H9 (cell line): Measurements from ENCODE around the gene PIGX. TPM values are rescaled to one million over a fixed set of nuclear protein-coding genes. Genes with fewer than 3 reads are reported as not detected.
A peak's percentile ranks its signal among the peaks of the same experiment; 100 is the strongest.

ENCODE experiments used
- DNase-seq: peaks from one replicate; pipeline ENCODE4 v3.0.0-alpha.2; 2017
- H2AFZ ChIP-seq: one replicate; pipeline ENCODE4 v1.6.1; 2013; ENCODE audit warnings: mild to moderate bottlenecking, low read length, control low read depth, moderate library complexity
- H2AK5ac ChIP-seq: 2 replicates; pipeline ENCODE4 v1.6.1; 2013; ENCODE audit warnings: low read length, control low read depth, mixed read lengths; ENCODE audit not compliant: insufficient read length
- H2BK120ac ChIP-seq: one replicate; pipeline ENCODE4 v1.6.1; 2013; ENCODE audit warnings: low read depth, mild to moderate bottlenecking, low read length, control low read depth, inconsistent platforms; ENCODE audit not compliant: poor library complexity, severe bottlenecking
- H2BK12ac ChIP-seq: 2 replicates; pipeline ENCODE4 v1.6.1; 2013; ENCODE audit warnings: low read length, control low read depth, mixed read lengths, low read depth; ENCODE audit not compliant: insufficient read length
- H2BK15ac ChIP-seq: 2 replicates; pipeline ENCODE4 v1.6.1; 2013; ENCODE audit warnings: low read depth, low read length, control low read depth
- H2BK20ac ChIP-seq: one replicate; pipeline ENCODE4 v1.6.1; 2013; ENCODE audit warnings: low read depth, mild to moderate bottlenecking, low read length, control low read depth, inconsistent platforms; ENCODE audit not compliant: poor library complexity, severe bottlenecking
- H2BK5ac ChIP-seq: 2 replicates; pipeline ENCODE4 v1.6.1; 2013; ENCODE audit warnings: low read length, control low read depth, mixed read lengths; ENCODE audit not compliant: insufficient read length
- H3K14ac ChIP-seq: 2 replicates; pipeline ENCODE4 v1.6.1; 2013; ENCODE audit warnings: low read length, control low read depth; ENCODE audit not compliant: insufficient read depth
- H3K18ac ChIP-seq: 2 replicates; pipeline ENCODE4 v1.6.1; 2013; ENCODE audit warnings: low read depth, mild to moderate bottlenecking, mixed read lengths, low read length, control low read depth; ENCODE audit not compliant: insufficient read length
- H3K23ac ChIP-seq: 2 replicates; pipeline ENCODE4 v1.6.1; 2013; ENCODE audit warnings: low read length, control low read depth, mixed read lengths, low read depth; ENCODE audit not compliant: insufficient read length
- H3K23me2 ChIP-seq: 2 replicates; pipeline ENCODE4 v1.6.1; 2013; ENCODE audit warnings: low read depth, mild to moderate bottlenecking, mixed read lengths, low read length, control low read depth; ENCODE audit not compliant: insufficient read length, poor library complexity, severe bottlenecking
- H3K27ac ChIP-seq: 2 replicates; pipeline ENCODE4 v1.5.1; 2013; ENCODE audit warnings: low read length, control low read depth, mixed read lengths, low read depth; ENCODE audit not compliant: insufficient read length
- H3K27me3 ChIP-seq: 2 replicates; pipeline ENCODE4 v1.6.1; 2013; ENCODE audit warnings: low read length, control low read depth, inconsistent platforms; ENCODE audit not compliant: insufficient read depth
- H3K4ac ChIP-seq: 2 replicates; pipeline ENCODE4 v1.6.1; 2013; ENCODE audit warnings: low read depth, mild to moderate bottlenecking, control low read depth, inconsistent platforms, low read length, moderate library complexity
- H3K4me1 ChIP-seq: 2 replicates; pipeline ENCODE4 v1.6.1; 2013; ENCODE audit warnings: low read length, control low read depth, inconsistent platforms; ENCODE audit not compliant: insufficient read depth
- H3K4me2 ChIP-seq: 2 replicates; pipeline ENCODE4 v1.6.1; 2013; ENCODE audit warnings: low read length, control low read depth, mixed read lengths; ENCODE audit not compliant: insufficient read length, insufficient read depth
- H3K56ac ChIP-seq: 2 replicates; pipeline ENCODE4 v1.6.1; 2013; ENCODE audit warnings: low read depth, mild to moderate bottlenecking, mixed read lengths, low read length, control low read depth; ENCODE audit not compliant: insufficient read length
- H3K79me1 ChIP-seq: 2 replicates; pipeline ENCODE4 v1.6.1; 2013; ENCODE audit warnings: low read depth, mild to moderate bottlenecking, moderate library complexity, low read length, control low read depth, inconsistent platforms; ENCODE audit not compliant: insufficient read depth, poor library complexity, severe bottlenecking
- H3K79me2 ChIP-seq: 2 replicates; pipeline ENCODE4 v1.6.1; 2013; ENCODE audit warnings: low read length, control low read depth, inconsistent platforms; ENCODE audit not compliant: insufficient read depth
- H3K9ac ChIP-seq: 2 replicates; pipeline ENCODE4 v1.6.1; 2013; ENCODE audit warnings: low read length, control low read depth, mixed read lengths; ENCODE audit not compliant: insufficient read length; ENCODE audit errors: extremely low read depth
- H3K9me3 ChIP-seq: one replicate; pipeline ENCODE4 v1.6.1; 2013; ENCODE audit warnings: low read depth, low read length, inconsistent platforms; ENCODE audit not compliant: control insufficient read depth
- H3T11ph ChIP-seq: one replicate; pipeline ENCODE4 v1.6.1; 2013; ENCODE audit warnings: mild to moderate bottlenecking, low read length, control low read depth, inconsistent platforms
- H4K20me1 ChIP-seq: one replicate; pipeline ENCODE4 v1.6.1; 2013; ENCODE audit not compliant: control insufficient read depth, insufficient read length, insufficient read depth
- H4K5ac ChIP-seq: 2 replicates; pipeline ENCODE4 v1.6.1; 2013; ENCODE audit warnings: low read depth, mild to moderate bottlenecking, mixed read lengths, low read length, control low read depth; ENCODE audit not compliant: insufficient read length
- H4K8ac ChIP-seq: replicated peaks from 2 replicates; pipeline ENCODE4 v1.6.1; 2013; ENCODE audit warnings: low read length, control low read depth, mixed read lengths, low read depth; ENCODE audit not compliant: insufficient read length
- H4K91ac ChIP-seq: 2 replicates; pipeline ENCODE4 v1.6.1; 2013; ENCODE audit warnings: low read depth, mild to moderate bottlenecking, moderate library complexity, mixed read lengths, low read length, control low read depth; ENCODE audit not compliant: insufficient read length
- H3K27ac Mint-ChIP-seq, 3 experiments: 2 replicates in 2 of 3; 3 replicates in 1 of 3; pipeline ENCODE4 v1.8.0; 2020 to 2021; ENCODE audit warnings: mixed read lengths in 3 of 3, mild to moderate bottlenecking in 1 of 3, moderate library complexity in 1 of 3
- H3K27me3 Mint-ChIP-seq: 2 replicates; pipeline ENCODE4 v1.8.0; 2021; ENCODE audit warnings: low read depth, mild to moderate bottlenecking, moderate library complexity, mixed read lengths
- H3K36me3 Mint-ChIP-seq, 3 experiments: 2 replicates in 2 of 3; 3 replicates in 1 of 3; pipeline ENCODE4 v1.8.0; 2020 to 2021; ENCODE audit warnings: low read depth in 3 of 3, mixed read lengths in 3 of 3; ENCODE audit not compliant: insufficient read depth in 1 of 3
- H3K4me1 Mint-ChIP-seq, 2 experiments: 2 replicates each; pipeline ENCODE4 v1.8.0; 2020; ENCODE audit warnings: mixed read lengths in 2 of 2
- H3K4me3 Mint-ChIP-seq, 2 experiments: 2 replicates in 1 of 2; 3 replicates in 1 of 2; pipeline ENCODE4 v1.8.0; 2020 to 2021; ENCODE audit warnings: mild to moderate bottlenecking in 2 of 2, mixed read lengths in 2 of 2, moderate library complexity in 1 of 2
- H3K9me3 Mint-ChIP-seq, 2 experiments: 2 replicates in 1 of 2; 3 replicates in 1 of 2; pipeline ENCODE4 v1.8.0; 2020; ENCODE audit warnings: mild to moderate bottlenecking in 2 of 2, mixed read lengths in 2 of 2, moderate library complexity in 1 of 2
- CTCF ChIP-seq: fragments of 200-600 bp; sonication (generic); conservative IDR thresholded peaks from 3 replicates; pipeline ENCODE4 v1.8.0; 2021; ENCODE audit warnings: antibody characterized with exemption, mild to moderate bottlenecking
- WGBS: extraction: QIAGEN DNeasy Blood & Tissue Kit; methylation state at CpG from one replicate; pipeline ENCODE4 v1.1.7; 2013; ENCODE audit warnings: missing lambda C conversion rate, low lambda C conversion rate, mixed read lengths; ENCODE audit not compliant: insufficient read length; ENCODE audit errors: extremely low coverage; 5-methylcytosine and 5-hydroxymethylcytosine counted together
- total RNA-seq: library from RNA; stranded (reverse); gene quantifications from 2 replicates; pipeline ENCODE4 v1.2.1, GENCODE V29; 2021

Gene PIGX
- total RNA-seq, 1 experiment from 2014 or later = 20.0 TPM

DNA sequence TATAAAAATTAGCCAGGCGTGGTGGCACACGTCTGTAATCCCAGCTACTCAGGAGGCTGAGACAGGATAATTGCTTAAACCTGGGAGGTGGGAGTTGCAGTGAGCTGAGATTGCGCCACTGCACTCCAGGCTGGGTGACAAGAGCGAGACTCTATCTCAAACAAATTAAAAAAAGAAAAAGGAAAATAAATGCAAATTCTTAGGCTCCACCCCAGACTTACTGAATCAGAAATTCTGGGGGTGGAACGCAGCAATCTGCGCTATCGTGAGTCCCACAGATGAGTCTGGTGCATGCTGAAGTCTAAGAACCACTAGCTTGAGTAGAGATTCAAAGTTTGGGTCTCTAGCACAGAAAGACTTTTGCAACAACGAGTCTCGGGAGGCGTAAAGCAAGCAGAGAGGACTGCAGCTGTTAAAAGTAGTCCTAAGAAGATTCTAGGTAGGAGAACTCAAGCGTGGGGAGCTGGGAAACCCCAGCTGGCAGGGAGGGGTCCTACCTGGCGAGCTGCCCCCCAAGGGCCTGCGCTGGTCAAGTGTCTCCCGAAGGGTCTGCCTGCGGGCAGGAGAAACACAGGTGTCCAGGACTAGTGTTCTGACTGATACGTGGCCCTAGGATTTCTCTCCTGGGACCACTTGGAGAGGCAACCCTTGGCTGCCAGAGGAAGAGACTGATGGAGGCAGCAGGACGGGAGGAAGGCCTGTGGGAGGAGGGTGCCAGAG is 22.1 kb upstream of the PIGX start:
- Mint-ChIP-seq H3K27me3 (no peaks in the 10 kb centered on the region), H3K27ac (peak overlapping the region in 1 of 3 experiments; percentile 57; a peak in 1 of 7 replicates), H3K4me3 (no peak overlapping the region), H3K4me1 (peaks cover 9 to 10% of the 10 kb centered on the region in 2 experiments), H3K36me3 (no peaks in the 10 kb centered on the region), H3K9me3 (peaks cover 0 to 2% of the 10 kb centered on the region in 2 experiments; a peak in 1 of 5 replicates)
- H3K79me1 ChIP-seq = no peaks in the 10 kb centered on the region
- no peak overlapping the region for H4K91ac ChIP-seq
- no peak overlapping the region for H3K23ac ChIP-seq
- H2BK120ac ChIP-seq = no peak overlapping the region
- H3T11ph ChIP-seq = no peak overlapping the region
- no peaks in the 10 kb centered on the region; the same call in 1 of the 2 replicates for H3K4me1 ChIP-seq
- H4K8ac ChIP-seq = no peak overlapping the region
- H2BK20ac ChIP-seq = no peak overlapping the region
- no peaks in the 10 kb centered on the region for H3K79me2 ChIP-seq
- no peak overlapping the region for H3K14ac ChIP-seq
- H3K4ac ChIP-seq = no peak overlapping the region
- no peak overlapping the region for H2AFZ ChIP-seq
- H3K56ac ChIP-seq = no peak overlapping the region
- H4K20me1 ChIP-seq = no peaks in the 10 kb centered on the region
- TF ChIP-seq CTCF = no peak
- WGBS = no CpG with 5 or more reads among the region's 17 CpGs
- no peak overlapping the region for H3K4me2 ChIP-seq
- no peak overlapping the region for H2BK12ac ChIP-seq
- H3K27ac ChIP-seq = no peak overlapping the region
- H3K23me2 ChIP-seq = no peaks in the 10 kb centered on the region
- DNase-seq = no peak
- H3K9ac ChIP-seq = no peak overlapping the region
- no peak overlapping the region for H4K5ac ChIP-seq
- H3K27me3 ChIP-seq = no peaks in the 10 kb centered on the region
- no peak overlapping the region for H2BK5ac ChIP-seq
- H2AK5ac ChIP-seq = no peak overlapping the region
- no peak overlapping the region for H2BK15ac ChIP-seq
- H3K18ac ChIP-seq = no peak overlapping the region
- no peaks in the 10 kb centered on the region for H3K9me3 ChIP-seq
